Colonic mucosa (tissue), 4 donors: ENCODE data around the gene WDR54. TPM values are rescaled to one million over a fixed set of nuclear protein-coding genes. Genes with fewer than 3 reads are reported as not detected.
"Not testable (repeated sequence)": the region's sequence is repeated elsewhere in the genome, so short reads cannot be mapped to it uniquely, and the experiment has no call there.

Source experiments
- DNase-seq: peaks from one replicate; pipeline ENCODE4 v3.0.0-alpha.2; 2020
- H3K27ac ChIP-seq: fragments of 200-600 bp; one replicate; pipeline ENCODE4 v1.8.0; 2021
- H3K27me3 ChIP-seq: fragments of 200-600 bp; one replicate; pipeline ENCODE4 v1.8.0; 2021
- H3K36me3 ChIP-seq: fragments of 200-600 bp; one replicate; pipeline ENCODE4 v1.8.0; 2021
- H3K4me1 ChIP-seq: fragments of 200-600 bp; one replicate; pipeline ENCODE4 v1.8.0; 2021; ENCODE audit warnings: mild to moderate bottlenecking
- H3K4me3 ChIP-seq: fragments of 200-600 bp; one replicate; pipeline ENCODE4 v1.8.0; 2021
- H3K9ac ChIP-seq, 2 donors: one replicate each; pipeline ENCODE4 v1.7.0; 2013; ENCODE audit warnings: control low read depth in 2 of 2, low read depth in 2 of 2, low read length in 2 of 2
- H3K9me3 ChIP-seq: fragments of 200-600 bp; one replicate; pipeline ENCODE4 v1.8.0; 2021
- CTCF ChIP-seq: fragments of 200-600 bp; IDR thresholded peaks from one replicate; pipeline ENCODE4 v1.8.0; 2022; ENCODE audit warnings: antibody characterized with exemption, mild to moderate bottlenecking
- intact Hi-C: fragments of 100-400 bp; cut with DNase I; formaldehyde crosslinking; loops from one replicate; pipeline ENCODE4 v1.14.1; 2022
- total RNA-seq, 2 donors: library from RNA; stranded (reverse); fragmentation: NEBNext Ultra II Directional in 1 of 2; extraction: Animal tissue kit (Norgen Biotek cat#: 25700) in 1 of 2; gene quantifications; one replicate each; pipeline ENCODE4 v1.2.1, GENCODE V29; 2021
- donor health status: healthy.
- donor health status: DM: no; HTN: no; CAD: no.
- donor health status: DM: no; HTN: no; CAD: no.

The WDR54 gene
- total RNA-seq, 2 donors from 2014 or later, result 7.5 to 9.0 TPM

GRCh38 chr2:74458938-74459363 is 37.4 kb downstream of the WDR54 start:
- intact Hi-C loops, result no loop called here
- peak overlapping the region; percentile 77 to 94 for H3K9ac ChIP-seq
- DNase-seq, result no peak

GRCh38 chr2:74459503-74460118 is 38.1 kb downstream of the WDR54 start:
- peaks cover 19% of the 10 kb centered on the region for H3K4me1 ChIP-seq
- DNase-seq, H3K36me3 ChIP-seq, H3K9ac ChIP-seq, H3K27ac ChIP-seq, H3K4me3 ChIP-seq, H3K9me3 ChIP-seq, H3K27me3 ChIP-seq, intact Hi-C loops: not testable (repeated sequence)

More at GRCh38 chr2:74458938-74459363, 37.4 kb downstream of the WDR54 start:
- Histone ChIP-seq H3K27ac (peak overlapping the region; percentile 100), H3K4me3 (peak overlapping the region; percentile 68), H3K9me3 (no peaks in the 10 kb centered on the region), H3K4me1 (peaks cover 17% of the 10 kb centered on the region), H3K36me3 (no peaks in the 10 kb centered on the region), H3K27me3 (no peaks in the 10 kb centered on the region)
- TF ChIP-seq CTCF, result no peak

- H3K4me3 ChIP-seq, H3K9me3 ChIP-seq, H3K27me3 ChIP-seq, H3K27ac ChIP-seq, H3K36me3 ChIP-seq, H3K9ac ChIP-seq, DNase-seq, intact Hi-C loops: not testable (repeated sequence)
- peaks cover 19% of the 10 kb centered on the region for H3K4me1 ChIP-seq
These were observed 38.7 kb downstream of the WDR54 start for GRCh38 chr2:74460187-74460586.

GRCh38 chr2:74461187-74462053 is 39.9 kb downstream of the WDR54 start:
- no peak overlapping the region for H3K27ac ChIP-seq
- no peak for TF ChIP-seq CTCF
- H3K9ac ChIP-seq, result no peak overlapping the region
- H3K27me3 ChIP-seq, result no peaks in the 10 kb centered on the region
- intact Hi-C loops, result no loop called here
- H3K36me3 ChIP-seq, result no peaks in the 10 kb centered on the region
- peaks cover 7% of the 10 kb centered on the region for H3K4me1 ChIP-seq
- no peaks in the 10 kb centered on the region for H3K9me3 ChIP-seq
- DNase-seq, result no peak
- H3K4me3 ChIP-seq, result no peak overlapping the region

GRCh38 chr2:74462054-74462785 is 40.7 kb downstream of the WDR54 start:
- Histone ChIP-seq H3K36me3 (no peaks in the 10 kb centered on the region), H3K9ac (no peak overlapping the region), H3K9me3 (no peaks in the 10 kb centered on the region), H3K4me1 (peaks cover 7% of the 10 kb centered on the region), H3K27ac (no peak overlapping the region), H3K4me3 (no peak overlapping the region), H3K27me3 (no peaks in the 10 kb centered on the region)
- DNase-seq, result no peak
- TF ChIP-seq CTCF, result no peak
- intact Hi-C loops, result no loop called here

GRCh38 chr2:74462786-74463105 is 41.2 kb downstream of the WDR54 start:
- Histone ChIP-seq H3K9ac (no peak overlapping the region), H3K36me3 (no peaks in the 10 kb centered on the region), H3K27me3 (no peaks in the 10 kb centered on the region), H3K9me3 (no peaks in the 10 kb centered on the region), H3K4me1 (peaks cover 7% of the 10 kb centered on the region), H3K4me3 (no peak overlapping the region), H3K27ac (no peak overlapping the region)
- intact Hi-C loops, result no loop called here
- DNase-seq, result no peak
- no peak for TF ChIP-seq CTCF
